ENCODE data around the gene PCDHA1. TPM values are rescaled to one million over a fixed set of nuclear protein-coding genes. Genes with fewer than 3 reads are reported as not detected.

The PCDHA1 gene
- total RNA-seq, 1 donor: not detected

DNA sequence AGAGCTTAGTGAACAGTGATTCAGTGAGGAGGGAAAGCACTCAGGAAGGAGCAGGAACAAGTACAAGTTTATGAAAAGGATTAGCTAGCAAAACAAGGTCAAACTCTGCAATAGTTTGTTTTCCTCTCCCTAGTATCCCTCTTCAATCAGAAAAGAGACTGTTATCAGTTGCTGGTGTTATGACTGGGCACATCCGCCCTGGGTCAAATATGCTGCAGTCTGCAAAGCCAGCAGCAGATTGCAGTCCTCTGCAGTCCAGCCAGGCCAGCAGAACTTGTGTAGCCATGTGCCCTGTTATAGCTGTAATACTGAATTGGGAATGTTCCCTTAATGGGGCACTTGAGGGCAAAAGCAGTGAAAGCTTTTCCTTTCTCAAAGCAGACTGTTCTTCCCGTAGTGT, 192.3 kb downstream of the PCDHA1 start:
- no peak for DNase-seq (ENCODE audit: low read depth in 2 of 3, low spot score in 2 of 3)

DNA sequence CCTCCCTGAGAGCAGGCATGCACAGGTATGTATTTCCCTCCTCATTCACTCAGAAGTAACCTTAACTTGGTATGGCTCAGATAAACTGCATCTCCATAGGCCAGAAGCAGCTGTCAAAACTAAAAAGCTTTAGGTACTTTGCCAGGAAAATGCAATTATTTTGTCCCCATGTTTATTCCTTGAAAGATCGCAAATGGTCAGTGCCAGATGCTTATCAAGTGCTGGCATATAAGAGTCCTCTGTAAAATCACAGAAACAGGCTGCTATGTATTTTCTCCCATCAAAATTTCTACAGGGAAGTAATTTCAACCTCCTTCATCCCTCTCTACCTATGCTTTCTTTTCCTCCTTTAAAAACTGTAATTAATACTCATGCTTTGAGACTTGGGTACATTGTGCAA, 193.0 kb downstream of the PCDHA1 start:
- DNase-seq (ENCODE audit: low read depth in 2 of 3, low spot score in 2 of 3): no peak

DNA sequence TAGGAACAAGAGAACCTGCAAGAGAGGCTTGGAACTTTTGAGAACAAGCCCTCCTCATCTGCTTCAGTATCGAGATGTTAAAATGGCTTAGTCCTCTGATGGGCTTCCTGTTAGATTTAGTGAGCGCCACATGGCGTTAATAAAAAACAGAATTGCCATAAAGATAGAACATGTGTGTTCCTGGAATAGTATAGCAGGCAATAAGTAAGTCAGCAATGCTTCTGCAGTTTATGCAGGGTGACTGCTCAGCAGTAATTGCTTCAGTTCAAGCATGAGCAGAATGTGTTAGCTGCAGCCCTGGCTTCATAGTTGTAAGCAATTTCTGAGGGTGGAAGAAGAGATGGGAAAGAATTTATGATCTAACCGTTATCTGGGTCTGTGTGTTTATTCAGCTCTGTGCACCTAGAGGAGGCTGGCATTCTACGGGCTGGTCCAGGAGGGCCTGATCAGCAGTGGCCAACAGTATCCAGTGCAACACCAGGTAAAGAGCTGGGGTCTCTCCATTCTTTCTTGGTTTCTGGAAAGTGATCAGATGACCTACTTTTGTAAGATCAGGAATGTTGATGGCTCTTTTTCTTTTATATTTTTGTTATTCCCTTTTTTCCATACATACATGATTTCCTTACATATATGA, 196.3 kb downstream of the PCDHA1 start:
- no peak for DNase-seq (ENCODE audit: low read depth in 2 of 3, low spot score in 2 of 3)

DNA sequence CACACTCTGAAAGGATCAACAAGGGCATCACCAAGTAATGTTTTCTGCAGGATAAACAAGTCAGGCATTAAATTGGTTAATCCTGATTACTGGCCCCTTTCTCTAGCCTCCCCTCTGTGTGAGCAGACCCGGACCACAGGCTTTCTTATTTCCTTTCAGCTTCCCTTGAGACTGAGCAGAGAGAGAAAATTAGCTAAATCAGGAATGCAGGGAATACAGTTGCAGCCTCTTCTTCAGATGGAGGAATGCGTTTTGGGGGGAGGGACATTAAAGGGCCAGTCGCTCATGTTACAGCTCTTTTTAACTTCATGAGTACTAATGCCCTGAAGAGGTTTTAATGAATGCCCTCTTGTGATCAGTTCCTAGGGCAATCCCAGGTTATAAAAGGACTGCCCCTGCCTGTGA, 200.2 kb downstream of the PCDHA1 start:
- DNase-seq (ENCODE audit: low read depth in 2 of 3, low spot score in 2 of 3): no peak

DNA sequence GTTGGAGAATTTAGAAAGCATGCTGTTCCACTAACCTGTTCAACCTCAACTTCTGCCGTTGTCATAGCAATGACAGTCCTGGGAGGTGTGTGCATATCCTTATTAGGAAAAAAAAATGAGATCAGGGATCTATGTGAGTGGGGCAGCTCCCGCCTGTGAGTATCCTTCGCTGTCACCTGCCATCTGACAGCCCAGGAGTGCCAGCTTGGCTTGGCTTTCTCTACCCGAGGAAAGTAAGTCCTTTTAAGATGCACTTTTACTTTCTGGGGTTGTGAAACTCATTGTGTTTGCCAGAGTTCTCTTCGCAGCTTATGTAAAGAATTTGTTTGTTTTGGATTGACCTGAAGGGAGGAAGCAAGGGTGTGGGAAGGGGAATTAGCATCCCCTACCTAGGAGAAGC, 202.2 kb downstream of the PCDHA1 start:
- DNase-seq (ENCODE audit: low read depth in 2 of 3, low spot score in 2 of 3): no peak

DNA sequence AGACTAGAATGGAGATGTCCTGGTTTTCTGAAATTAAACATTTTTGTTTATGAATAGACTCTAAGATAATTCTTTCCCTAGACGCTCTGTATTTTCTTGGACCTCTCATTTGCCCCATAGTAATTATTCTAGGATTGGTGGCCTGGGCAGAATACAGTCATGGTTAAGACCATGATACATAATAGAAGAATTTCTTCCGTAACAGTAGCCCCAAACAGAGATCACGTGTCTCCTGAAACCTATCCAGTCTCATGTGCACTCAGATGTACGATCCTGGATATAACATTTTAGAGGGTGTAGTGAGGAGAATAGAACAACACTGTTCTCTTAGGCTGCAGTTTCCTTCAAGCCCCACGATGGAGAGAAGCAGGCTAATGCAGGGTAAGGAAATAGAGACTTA, 202.7 kb downstream of the PCDHA1 start:
- DNase-seq (ENCODE audit: low read depth in 2 of 3, low spot score in 2 of 3): no peak

DNA sequence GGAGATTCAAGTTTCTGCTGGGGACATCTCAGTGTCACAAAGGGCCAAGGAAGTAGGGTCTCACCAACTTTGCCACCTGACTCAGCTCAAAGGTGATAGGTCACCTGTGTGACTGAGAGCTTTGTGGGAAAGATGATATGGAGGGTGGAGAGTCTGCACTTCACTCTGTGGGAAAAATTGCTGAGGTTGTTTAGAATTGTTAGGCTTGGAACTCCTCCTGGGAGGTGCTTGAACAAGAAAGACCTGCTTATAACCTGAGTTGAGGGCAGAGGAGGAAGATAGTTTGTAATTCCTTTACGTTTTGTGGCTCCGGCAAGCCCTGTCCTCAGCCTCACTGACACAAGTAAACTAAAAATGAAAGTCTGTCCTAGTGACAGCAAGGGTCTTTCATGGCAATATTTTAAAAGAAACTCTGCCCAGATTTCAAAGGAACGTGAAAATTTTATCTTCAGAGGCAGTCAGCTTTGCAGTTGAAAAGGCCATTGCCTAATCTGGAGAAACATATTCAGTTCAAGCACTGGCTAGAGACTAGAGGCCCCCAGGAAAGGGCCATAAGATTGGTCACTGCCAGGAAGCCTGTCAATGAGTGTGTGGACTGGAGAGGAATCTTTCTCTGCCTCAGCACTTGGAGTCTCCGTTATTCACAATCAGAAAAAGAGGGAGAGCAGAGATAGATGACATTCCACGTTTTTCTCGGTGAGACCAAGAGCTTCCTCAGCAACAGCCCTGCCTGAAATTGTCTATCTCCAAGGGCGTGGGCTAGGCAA, 203.5 kb downstream of the PCDHA1 start:
- DNase-seq (ENCODE audit: low read depth in 2 of 3, low spot score in 2 of 3): no peak

DNA sequence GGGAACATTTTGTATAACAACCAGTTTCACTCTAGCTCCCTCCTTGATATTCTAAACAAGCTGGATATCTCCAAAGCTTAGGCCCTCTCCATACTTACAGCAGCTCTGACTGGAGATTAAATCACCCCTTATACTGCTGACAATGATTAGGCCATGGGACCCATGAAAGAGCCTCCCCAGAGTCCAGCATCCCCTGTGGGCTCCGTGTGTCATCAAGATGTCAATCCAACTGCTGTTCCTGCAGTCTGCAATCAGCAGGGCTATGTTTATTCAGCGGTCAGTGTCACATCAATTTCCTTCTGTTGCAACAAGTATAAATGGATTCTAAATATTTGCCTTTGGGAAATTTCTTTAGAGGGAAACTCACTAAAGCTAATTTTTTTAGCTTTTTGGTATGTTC, 206.9 kb downstream of the PCDHA1 start:
- DNase-seq (ENCODE audit: low read depth in 2 of 3, low spot score in 2 of 3): no peak

DNA sequence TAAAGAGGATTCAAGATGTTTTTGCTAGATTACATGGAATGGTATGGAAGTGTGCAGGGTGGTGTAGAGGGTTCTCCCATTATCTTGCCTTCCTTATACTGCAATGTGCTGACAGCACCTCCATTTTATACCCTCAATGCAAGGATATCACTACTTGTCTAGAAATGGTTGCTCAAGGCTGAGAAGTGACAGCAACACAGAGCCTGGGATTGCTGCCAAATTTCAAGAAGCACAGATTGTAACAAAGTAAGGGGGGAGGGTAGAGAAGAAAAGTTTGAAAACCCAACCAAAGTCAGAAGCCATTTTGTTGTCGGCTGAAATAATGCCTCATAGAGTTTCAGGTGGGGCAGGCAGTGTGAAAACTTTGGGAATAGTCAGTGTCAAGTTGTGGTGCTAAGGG, 210.1 kb downstream of the PCDHA1 start:
- no peak for DNase-seq (ENCODE audit: low read depth in 2 of 3, low spot score in 2 of 3)

DNA sequence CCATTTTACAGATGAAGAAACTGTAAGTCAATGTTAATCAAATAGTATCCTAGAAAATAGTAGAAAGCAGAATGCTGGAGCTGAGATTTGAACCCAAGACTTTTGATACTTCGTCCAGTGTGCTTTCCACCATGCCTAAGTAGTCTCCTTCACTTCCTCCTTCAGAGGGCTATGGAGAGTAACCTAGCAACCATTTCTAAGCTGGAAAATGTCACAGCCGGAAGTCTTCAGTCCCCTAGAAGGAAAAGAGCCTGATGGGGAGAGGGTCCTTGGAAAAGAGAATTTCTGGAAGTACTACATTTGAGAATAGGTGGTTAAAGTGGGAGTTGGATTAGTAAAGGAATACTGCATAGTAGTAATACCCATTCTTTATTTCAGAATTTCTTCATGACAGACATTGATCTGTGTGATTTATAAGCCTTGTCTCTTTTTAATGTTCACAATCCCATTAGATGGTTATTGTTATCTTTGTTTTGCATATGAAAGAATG, 213.0 kb downstream of the PCDHA1 start:
- DNase-seq (ENCODE audit: low read depth in 2 of 3, low spot score in 2 of 3): no peak

DNA sequence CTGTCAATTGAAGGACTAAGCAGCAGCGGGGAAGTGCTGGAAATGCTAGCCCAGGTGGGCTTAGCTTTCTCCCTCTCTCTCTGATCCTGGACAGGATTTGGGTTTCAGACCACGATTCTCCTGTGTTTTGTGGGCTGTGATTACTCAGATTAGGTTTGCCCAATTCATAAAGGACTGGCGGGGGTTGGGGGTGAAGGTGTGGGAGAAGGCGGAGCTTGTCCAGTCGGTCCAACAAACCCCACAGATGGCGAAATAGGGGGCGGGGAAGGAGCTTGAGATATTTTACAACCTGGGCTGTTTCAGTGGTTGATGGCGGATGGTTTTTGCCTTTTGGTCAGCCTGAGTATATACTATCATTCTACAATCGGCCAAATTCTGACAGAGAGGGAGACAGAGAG, 215.5 kb downstream of the PCDHA1 start:
- DNase-seq (ENCODE audit: low read depth in 2 of 3, low spot score in 2 of 3): no peak

DNA sequence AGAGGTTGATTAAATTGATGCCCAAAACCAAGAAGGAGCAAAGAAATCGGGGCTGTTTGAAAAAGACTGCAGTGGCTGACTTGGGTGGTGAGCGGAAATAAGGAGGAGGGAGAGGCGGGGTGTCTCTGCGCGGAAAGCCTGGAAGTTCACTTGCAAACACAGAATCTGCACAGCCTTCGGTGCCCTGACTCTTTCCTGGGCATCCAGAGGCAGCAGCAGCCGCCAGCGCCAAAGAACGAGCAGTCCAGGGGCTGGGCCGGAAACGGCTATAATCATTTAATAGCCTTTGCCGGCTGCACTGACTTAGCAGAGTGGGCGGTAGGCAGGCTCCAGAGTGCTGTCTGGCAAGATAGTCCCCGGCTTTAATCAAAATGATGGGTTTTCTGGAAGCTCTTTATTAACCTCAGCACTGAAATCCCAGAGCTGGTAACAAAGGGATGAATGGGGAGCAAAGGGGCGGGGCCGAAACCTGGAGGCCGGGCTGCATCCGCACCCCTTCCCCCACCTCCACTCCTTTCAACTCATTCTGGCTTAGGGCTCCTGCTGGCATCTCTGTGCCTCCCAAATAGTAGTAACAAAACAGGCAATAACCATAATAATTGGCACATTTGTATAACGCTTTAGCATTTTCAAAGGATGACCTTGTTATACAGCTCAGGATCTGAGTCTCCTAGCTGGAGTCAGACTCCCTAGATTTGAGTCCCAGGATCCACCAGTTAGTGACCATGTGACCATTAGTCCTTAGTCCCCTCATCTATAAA, 216.1 kb downstream of the PCDHA1 start:
- DNase-seq (ENCODE audit: low read depth in 2 of 3, low spot score in 2 of 3): no peak

DNA sequence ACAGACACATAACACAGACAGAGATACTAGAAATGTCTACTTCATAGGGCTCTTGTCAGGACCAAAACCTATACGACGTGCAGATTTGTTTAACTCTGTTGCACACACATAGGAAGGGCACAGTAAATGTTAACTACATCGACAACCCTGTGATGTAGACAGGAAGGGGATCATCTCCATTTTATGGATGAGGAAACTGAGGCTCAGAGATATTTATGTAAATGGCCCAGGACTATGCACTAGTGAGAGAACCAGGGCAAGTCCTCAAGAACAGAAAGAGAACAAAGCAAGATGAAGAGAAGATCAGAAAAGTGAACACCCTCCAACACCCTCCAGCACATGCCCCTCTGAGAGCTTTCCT, 216.6 kb downstream of the PCDHA1 start:
- DNase-seq (ENCODE audit: low read depth in 2 of 3, low spot score in 2 of 3): no peak

DNA sequence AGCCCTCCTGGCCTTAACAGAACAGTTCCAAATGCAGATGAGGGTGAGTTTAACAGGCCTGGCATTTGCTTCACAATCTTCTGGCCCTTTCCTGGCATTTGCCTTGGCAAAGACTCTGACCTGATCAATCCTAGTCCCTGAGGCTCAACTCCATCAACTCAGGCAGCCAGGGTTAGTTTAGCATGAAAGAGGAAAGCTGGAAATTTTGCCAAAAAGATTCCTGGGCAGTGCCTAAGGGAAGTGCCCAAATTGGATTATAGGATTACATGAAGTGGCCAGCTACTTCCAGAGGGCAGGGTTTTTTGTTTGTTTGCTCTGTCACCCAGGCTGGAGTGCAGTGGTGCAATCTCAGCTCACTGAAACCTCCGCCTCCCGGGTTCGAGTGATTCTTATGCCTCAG, 217.1 kb downstream of the PCDHA1 start:
- DNase-seq (ENCODE audit: low read depth in 2 of 3, low spot score in 2 of 3): no peak

DNA sequence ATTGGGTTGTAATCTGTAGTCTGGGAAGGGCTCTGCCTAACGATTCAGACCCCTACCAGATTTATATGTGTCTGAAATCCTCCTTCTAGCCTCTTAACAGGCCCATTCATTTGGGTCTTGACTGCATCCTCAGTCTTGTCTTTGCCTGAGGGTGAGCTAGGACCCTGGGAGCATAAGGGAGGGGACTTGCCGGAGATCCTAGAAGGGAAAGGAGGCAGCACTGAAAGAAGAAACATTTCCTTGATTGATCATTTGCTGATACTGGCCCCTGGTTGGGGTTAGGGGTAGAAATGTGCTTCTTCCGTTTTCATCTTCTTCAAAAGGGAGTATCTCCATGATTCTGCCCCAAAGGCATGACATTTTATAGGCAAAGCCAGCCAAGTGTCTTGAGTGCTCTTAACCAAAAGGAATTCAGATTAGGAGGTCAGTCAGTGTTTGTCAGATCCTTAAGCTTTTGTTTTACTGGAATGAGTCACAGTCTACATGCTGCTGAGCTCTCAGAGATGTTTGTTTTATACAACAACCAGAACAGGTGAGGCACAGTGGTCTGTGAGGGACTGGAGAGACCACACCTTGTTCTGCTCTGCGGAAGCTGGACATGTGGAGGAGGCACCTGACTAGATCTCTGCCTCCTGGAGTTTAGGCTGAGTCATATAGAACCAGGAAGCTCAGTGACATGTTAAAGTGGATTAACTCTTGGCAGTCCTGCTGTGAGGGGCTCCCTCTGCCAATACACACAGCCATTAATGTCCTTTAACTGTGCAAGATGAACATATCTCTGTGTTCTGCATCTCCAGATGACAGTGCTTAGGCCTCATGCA, 218.1 kb downstream of the PCDHA1 start:
- DNase-seq (ENCODE audit: low read depth in 2 of 3, low spot score in 2 of 3): no peak

DNA sequence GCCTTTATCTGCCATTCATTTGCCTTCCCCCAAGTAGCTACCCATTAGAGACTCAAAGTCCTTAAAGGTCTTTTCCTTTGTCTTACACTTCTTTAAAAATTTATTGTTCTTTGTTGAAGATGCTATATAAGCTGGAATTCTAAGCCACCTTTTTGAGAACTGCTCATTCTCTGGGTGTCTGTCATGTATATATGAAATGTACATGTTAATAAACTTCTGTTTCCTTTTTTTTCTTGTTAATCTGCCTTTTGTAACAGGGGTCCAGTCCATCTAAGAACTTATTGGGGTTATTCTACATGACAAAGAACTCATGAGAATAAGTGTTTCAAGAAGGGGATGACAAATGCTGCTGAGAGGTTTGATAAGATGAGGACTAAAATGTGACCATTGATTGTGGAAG, 221.9 kb downstream of the PCDHA1 start:
- no peak for DNase-seq (ENCODE audit: low read depth in 2 of 3, low spot score in 2 of 3)

DNA sequence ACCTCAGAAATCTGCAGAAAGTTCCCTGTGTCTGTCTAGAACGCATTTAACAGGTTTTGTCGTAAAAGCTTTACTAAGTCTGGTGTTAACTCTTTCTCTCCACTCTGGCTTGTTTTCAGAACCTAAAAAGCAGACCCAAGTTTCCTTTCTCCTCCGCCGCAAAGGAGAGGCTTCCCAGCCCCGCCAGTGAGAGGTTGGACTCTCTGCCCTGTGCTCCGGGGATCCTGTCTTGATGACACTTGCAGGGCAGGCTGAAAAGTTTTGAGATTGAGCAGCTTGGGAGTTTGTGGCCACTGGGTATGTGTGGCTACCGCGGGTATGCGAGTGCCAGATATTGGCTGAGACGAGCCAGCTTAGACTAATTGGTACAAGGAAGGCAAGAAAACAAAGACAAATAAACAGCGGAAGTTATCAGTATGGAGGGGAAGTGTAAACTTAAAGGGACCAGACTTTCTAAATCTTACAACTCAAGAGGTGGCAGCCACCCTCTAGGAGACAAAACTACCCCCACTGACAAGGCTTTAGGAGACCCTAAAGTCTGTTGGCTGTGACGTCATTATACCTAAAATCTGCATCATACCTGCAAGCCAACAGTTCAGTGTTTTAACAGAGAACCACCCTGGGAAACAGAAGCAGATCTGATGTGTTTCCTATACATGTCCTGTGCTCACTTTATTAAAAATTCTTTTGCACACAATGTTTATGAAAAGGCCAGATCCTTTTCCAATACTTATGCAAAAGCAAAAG, 224.3 kb downstream of the PCDHA1 start:
- DNase-seq (ENCODE audit: low read depth in 2 of 3, low spot score in 2 of 3): no peak

DNA sequence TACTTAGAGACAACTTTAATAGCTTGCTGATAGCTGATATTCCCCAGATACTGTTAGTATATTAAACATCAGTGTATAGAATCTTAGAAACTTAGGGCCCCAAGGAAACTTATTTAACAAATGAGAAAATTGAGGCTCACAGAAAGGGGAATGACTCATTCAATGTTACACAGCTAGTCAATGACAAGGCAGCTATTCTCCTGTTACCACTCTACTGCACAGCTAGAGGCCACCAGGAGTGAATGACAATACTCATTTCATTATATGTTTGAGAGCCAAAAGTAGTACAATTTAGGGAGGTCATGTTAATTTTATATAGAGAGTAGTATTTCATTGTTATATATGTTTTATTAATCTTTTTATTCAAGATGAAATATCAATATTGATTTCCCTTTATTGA, 232.0 kb downstream of the PCDHA1 start:
- no peak for DNase-seq (ENCODE audit: low read depth in 2 of 3, low spot score in 2 of 3)

DNA sequence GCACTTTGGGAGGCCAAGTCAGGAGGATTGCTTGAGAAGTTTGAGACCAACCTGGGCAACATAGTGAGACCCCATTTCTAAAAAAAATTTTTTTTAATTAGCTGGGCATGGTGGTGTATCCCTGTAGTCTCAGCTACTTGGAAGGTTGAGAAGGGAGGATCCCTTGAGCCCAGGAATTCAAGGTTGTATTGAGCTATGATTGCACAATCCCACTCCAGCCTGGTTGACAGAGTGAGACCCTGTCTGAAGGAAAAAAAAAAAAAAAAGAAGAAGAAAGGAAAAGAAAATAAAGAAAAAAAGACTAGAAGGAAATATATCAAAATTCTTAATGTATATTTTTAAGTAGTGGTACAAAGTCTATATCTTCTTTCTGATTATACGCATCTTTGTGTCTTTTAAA, 236.4 kb downstream of the PCDHA1 start:
- no peak for DNase-seq (ENCODE audit: low read depth in 2 of 3, low spot score in 2 of 3)

DNA sequence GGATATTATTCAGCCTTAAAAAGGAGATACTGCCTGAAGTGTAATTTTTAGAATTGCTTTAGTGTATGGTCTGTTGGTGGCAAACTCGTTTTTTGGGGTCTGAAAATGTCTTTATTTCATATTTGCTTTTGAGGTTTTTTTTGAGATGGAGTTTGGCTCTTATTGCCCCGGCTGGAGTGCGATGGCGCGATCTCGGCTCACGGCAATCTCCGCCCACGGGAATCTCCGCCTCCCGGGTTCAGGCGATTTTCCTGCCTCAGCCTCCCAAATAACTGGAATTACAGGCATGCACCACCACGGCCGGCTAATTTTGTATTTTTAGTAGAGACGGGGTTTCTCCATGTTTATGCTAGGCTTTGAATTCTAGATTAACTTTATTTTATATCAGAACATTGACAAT, 245.1 kb downstream of the PCDHA1 start:
- no peak for DNase-seq (ENCODE audit: low read depth in 2 of 3, low spot score in 2 of 3)

Measured in hematopoietic multipotent progenitor cell (in vitro differentiated cells).